ENCODE measurements around the gene THOC2. TPM values are rescaled to one million over a fixed set of nuclear protein-coding genes. Genes with fewer than 3 reads are reported as not detected.
A peak's percentile ranks its signal among the peaks of the same experiment; 100 is the strongest.
"Not testable (repeated sequence)": the region's sequence is repeated elsewhere in the genome, so short reads cannot be mapped to it uniquely, and the experiment has no call there.

The THOC2 gene, protein sequence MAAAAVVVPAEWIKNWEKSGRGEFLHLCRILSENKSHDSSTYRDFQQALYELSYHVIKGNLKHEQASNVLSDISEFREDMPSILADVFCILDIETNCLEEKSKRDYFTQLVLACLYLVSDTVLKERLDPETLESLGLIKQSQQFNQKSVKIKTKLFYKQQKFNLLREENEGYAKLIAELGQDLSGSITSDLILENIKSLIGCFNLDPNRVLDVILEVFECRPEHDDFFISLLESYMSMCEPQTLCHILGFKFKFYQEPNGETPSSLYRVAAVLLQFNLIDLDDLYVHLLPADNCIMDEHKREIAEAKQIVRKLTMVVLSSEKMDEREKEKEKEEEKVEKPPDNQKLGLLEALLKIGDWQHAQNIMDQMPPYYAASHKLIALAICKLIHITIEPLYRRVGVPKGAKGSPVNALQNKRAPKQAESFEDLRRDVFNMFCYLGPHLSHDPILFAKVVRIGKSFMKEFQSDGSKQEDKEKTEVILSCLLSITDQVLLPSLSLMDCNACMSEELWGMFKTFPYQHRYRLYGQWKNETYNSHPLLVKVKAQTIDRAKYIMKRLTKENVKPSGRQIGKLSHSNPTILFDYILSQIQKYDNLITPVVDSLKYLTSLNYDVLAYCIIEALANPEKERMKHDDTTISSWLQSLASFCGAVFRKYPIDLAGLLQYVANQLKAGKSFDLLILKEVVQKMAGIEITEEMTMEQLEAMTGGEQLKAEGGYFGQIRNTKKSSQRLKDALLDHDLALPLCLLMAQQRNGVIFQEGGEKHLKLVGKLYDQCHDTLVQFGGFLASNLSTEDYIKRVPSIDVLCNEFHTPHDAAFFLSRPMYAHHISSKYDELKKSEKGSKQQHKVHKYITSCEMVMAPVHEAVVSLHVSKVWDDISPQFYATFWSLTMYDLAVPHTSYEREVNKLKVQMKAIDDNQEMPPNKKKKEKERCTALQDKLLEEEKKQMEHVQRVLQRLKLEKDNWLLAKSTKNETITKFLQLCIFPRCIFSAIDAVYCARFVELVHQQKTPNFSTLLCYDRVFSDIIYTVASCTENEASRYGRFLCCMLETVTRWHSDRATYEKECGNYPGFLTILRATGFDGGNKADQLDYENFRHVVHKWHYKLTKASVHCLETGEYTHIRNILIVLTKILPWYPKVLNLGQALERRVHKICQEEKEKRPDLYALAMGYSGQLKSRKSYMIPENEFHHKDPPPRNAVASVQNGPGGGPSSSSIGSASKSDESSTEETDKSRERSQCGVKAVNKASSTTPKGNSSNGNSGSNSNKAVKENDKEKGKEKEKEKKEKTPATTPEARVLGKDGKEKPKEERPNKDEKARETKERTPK (N-terminal part only)
- total RNA-seq = 60.8 and 74.7 TPM in 2 replicates

DNA sequence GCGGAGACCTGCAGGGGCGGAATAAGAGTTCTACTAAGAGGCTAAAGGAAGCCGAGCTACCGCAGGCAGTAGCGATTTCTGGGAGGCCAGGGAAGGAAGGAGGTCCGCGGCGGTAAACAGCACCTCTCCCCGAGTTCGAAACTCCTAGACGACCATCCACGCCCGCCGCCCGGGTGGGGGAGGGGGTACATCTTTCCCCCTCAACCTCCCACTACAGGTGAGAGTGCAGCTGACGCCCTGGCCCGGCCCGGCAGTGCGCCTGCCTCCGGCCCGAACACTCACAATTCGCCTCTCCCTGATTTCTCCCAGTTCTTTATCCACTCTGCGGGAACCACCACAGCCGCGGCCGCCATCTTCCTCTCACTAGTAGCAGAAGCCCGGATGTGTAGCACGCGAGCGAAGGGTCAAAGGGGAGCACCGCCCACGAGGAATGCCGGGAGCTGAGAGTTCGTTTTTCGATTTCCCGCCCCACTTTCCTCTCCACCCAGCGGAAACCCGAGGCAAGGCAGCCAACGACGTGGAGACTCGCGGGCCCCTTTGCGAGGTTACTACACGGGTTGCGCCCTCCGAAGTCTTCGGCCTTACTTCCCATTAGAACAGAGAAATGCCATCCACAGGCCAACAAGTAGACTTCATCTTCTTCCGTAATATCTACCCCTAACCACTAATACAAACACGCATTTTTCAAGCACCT lies at the start of gene THOC2:
THOC2 (minus strand) TSS at position 383 of the 694 bp plus-strand sequence; CDS start at position 353, 30 bp downstream.
- peak; percentile 45 for DNase-seq (ENCODE audit: low read depth, low spot score)

DNA sequence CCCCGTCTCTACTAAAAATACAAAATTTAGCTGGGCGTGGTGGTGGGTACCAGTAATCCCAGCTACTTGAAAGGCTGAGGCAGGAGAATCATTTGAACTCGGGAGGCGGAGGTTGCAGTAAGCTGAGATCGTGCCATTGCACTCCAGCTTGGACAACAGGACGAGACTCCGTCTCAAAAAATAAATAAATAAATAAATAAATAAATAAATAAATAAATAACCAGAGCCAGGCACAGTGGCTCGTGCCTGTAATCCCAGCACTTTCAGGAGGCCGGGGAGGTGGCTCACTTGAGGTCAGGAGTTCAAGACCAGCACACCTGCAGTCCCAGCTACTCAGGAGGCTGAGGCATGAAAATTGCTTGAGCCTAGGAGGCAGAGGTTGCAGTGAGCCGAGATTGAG lies 48.9 kb upstream of the THOC2 start:
- DNase-seq (ENCODE audit: low read depth, low spot score) = not testable (repeated sequence)

DNA sequence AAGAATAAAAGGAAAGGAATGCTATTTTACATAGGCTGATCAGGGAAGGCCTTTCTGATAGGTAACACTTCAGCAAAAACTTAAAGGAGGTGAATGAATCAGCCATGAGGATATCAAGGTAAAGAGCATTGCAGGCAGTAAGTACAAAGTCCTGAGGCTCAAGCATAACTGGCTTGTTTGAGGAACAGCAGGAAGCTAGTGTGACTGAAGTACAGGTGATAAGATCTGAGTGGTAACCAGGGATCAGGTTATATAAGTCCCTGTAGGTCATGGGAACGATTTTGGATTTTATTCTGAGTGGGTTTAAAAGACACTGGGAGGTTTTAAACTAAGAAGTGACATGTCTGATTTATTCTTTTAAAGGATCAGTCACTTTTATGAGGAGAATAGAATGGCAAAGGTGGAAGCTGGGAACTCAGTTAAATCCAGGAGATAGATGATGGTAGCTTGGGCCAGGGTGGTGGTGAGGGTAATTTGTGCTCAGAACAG lies 47.1 kb upstream of the THOC2 start:
- no peak for DNase-seq (ENCODE audit: low read depth, low spot score)

DNA sequence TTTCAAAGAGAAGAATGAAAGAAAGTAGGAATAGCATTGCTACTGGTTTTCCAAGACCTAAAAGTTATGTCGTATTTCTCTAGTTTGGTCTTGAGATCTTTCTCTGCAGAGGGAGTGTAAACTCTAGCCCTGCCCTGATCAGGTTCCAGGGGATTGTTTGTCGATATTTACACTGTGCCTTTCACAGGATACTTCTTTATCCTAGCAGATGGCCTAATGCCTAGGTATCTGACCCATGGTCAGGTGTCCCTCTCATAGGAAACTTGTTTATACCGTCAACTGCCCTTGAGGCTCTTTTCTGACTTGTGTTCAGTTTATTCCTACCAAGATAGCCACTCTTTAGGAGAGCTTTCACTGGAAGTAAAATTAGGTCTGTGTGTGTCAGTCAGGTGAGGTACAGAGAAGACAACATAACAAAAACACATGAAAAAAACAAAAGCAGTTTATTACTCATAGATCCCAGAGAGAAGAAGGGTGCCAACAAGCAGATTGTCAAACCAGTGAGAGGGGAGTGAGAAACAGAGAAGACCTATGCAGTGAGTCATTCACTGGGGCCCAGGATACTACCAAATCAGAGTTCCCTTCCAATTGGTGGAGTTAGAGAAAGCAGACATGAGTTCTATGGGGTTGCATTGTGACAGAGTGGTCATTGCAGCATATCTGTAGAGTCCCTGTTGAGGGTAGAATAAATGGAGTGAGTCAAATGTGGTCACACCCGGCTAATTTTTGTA lies 40.6 kb upstream of the THOC2 start:
- no peak for DNase-seq (ENCODE audit: low read depth, low spot score)

DNA sequence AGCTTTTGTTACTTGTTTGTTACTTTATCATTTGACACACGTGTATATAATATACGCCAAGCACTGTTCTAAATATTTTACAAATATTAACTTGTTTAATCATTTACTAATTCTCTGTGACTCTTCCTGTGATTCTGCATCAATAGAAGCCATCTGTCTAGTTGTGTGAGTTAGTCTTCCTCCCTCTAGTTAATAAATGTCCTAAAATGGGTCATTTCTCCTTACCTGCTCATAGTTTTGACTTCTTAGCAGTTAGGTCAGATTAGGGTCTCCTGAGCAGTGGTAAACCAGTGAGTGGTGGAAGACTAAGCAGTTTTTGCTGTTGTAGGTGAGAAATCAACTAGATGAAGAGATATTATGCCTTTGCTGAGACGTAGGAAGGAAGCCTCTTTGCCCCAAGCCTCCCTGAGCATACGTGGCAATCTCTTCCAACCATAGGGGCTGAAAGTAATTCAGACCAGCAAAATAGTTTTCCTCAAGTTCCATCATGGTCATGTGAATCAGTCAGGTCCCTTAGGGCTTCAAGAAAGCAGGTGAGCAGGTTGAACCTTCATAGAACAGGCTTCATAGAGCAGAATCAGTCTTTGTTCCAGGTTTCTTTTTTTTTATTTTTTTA lies 38.7 kb upstream of the THOC2 start:
- no peak for DNase-seq (ENCODE audit: low read depth, low spot score)

DNA sequence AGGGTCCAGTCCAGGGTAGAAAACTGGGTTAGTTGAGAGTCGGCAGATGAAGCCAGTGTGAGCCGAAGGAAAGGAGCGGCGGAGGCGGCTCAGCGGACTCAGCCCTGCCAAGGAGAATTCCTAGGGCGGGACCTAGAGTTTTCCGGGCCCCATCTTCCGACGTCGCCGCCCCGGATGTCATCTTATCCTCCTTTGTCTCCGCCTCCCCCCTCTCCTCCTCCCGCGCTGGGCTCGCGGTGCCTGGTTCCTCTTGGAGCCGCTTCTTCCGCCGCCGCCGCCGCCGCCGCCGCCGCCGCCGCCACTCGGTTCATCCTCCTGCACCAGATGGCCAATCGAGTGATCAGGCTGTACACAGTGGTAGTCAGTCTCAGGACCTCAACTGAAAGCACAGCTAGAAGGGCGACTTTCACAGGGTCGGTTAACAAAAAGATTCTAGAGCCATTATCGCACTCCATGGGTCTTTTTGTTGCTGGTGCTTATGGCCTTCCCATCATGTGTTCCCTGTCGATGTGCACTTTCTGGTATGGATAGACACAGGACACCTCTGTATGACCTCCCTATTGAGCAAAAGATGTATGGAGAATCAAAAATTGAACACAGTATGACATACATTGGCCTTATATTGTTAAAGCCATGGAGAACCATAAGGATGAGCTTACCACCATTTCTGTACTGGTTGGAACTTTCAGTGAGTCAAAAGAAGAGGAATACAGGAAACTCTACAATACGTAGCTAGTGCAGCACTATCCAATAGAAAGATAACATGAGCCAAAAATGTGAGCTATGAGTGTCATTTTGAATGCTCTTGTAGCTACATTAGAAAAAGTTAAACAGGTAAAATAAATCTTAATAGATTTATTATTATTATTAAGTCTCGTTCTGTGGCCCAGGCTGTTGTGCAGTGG lies 32.4 kb upstream of the THOC2 start:
- no peak for DNase-seq (ENCODE audit: low read depth, low spot score)

DNA sequence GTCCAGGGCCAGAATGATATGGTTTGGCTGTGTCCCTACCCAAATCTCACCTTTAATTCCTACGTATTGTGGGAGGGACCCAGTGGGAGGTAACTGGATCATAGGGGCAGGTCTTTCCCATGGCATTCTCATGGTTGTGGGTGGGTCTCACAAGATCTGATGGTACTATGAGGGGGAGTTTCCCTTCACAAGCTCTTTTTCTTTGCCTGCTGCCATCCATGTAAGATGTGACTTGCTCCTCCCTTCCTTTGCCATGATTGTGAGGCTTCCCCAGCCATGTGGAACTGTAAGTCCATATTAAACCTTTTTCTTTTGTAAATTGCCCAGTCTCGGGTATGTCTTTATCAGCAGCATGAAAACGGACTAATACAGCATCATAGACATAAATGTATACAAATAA lies 27.0 kb upstream of the THOC2 start:
- not testable (repeated sequence) for DNase-seq (ENCODE audit: low read depth, low spot score)

DNA sequence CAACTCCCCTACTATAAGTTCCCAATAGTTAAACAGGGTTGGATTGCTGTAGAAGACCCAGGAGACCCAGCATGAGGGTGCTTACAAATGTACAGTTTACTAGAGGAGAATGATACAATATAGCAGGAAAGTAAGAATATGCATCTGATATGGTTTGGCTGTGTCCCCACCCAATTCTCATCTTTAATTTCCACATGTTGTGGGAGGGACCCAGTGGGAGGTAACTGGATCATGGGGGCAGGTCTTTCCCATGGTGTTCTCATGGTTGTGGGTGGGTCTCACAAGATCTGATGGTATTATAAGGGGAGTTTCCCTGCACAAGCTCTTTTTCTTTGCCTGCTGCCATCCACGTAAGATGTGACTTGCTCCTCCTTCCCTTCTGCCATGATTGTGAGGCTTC lies 24.9 kb upstream of the THOC2 start:
- not testable (repeated sequence) for DNase-seq (ENCODE audit: low read depth, low spot score)

DNA sequence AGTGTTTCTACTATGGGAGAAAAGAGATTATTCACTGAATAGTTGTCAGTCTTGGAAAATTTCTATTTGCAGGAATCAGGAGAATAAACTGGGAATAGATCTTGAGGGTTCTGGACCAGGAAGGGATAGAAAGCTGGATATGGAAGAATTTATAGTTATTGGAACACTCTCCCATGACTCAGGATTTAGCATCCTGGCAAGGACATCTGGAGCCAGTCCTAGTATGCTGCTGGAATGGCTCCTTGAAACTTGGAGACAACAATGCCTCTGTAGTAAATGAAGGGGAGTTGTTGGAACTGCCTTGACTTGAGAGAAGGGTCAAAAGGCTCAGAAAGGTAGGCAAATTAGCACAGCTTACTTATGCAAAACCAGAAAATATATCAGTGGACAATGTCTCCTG lies 23.5 kb upstream of the THOC2 start:
- DNase-seq (ENCODE audit: low read depth, low spot score) = no peak

DNA sequence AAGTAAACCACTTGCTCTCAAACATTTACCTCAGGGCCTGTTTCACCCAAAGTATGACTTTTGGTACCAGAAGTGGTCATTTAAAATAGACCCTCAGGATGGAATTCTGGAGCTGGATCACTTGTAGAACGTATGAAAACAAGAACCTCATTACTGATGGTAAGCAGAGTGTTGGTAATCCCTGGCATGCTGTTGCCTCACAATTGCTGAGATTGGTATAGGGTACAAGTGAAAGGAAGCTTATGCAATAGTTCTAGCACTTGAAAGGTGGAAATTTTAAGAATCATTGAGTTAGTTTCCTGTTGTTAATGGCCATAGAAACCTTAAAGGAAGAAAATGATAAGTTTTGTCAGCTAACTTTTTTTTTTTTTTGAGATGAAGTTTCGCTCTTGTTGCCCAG lies 22.3 kb upstream of the THOC2 start:
- no peak for DNase-seq (ENCODE audit: low read depth, low spot score)

DNA sequence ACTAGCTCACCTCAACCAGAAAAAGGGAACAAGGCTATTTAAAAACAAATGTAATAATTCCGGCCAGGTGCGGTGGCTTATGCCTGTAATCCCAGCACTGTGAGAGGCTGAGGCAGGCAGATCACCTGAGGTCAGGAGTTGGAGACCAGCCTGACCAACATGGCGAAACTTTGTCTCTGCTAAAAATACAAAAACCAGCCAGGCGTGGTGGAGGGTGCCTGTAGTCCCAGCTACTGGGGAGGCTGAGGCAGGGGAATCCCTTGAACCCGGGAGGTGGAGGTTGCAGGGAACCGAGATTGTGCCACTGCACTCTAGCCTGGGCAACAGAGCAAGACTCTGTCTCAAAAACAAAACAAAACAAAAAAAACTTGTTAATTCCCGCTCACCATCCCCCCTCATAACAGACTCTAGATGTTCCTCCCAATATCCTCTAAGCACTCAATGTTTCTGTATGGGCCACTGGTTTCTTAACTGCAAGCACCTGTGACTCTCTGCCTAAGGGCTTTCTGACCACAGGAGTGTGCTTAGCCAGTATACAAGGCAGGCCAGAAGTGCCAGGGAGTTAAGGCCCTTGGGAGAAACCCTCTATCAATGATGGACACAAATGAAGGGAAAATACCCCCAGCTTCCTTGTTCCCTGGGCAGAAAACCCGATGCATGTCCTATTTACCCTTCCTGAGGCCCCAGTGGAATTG lies 21.0 kb upstream of the THOC2 start:
- DNase-seq (ENCODE audit: low read depth, low spot score) = no peak

DNA sequence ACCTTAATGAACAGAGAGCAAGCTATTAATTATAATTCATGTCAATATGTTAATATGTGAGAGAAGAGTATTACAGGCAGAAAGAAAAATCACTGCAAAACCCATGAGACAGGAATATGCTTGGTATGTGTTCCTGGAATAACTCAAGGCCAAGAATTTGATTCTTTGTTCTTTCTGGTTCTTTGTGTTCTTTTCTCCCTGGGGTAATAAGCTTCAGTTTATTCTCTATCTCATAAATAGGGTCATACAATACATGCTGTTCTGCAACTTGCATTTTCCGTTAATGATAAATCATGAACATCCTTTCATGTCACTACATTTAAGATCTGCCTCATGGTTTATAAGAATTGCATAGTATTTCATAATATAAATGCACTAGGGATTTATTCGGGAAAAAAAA lies 16.8 kb upstream of the THOC2 start:
- no peak for DNase-seq (ENCODE audit: low read depth, low spot score)

DNA sequence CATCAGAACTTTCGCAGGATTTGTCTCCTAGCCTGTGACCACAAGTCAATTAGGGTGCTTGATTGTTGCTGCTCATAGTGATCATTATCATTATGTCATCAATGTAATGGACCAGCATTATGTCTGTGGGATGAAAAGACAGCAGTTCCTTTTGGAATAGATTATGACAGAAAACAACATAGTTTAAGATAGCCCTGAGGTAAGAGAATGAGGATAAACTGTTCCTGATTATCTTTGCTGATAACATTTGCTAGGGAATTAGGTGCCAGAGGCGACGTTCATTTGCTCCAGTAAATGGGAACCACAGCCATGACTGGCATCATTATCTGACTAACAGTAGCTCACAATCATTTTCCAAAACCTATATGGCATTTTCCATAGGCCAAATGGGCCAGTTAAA lies 12.7 kb upstream of the THOC2 start:
- DNase-seq (ENCODE audit: low read depth, low spot score) = no peak

DNA sequence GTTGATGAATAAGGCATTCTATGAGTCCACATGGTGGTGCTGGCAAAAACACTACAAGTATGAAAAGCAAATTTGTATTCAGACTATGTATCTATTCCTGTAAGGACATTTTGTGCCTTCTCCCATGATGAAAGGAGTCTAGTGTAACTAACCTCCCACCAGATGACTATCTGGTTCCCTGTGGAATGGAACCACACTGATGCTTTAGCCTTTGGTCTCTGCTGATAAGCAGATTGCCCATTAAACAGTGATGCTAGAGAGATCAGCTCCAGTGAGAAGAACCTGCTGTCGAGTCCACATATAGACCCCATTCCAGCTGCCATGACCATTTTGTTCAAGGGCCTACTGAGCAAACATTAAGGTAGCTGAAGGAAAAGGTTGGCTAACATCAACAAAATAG lies 10.5 kb upstream of the THOC2 start:
- DNase-seq (ENCODE audit: low read depth, low spot score) = no peak

DNA sequence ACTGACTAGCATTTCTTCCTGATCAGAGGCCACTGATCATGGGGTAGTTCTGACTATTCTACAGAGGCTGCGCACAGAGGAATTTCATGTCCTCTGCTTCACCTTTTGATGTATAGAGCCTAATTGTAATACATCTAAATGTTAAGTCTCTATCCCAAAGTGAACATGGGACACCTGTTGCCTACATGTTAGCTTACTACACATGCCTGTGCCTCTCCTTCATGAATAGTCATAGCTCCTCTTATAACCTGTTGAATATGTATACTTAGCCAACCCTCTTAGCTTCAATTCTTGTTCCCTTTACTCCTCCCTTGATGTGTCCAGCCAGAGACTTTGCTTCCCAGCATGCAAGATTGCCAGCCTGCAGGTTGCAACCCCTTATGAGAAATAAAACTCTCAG lies 9.6 kb upstream of the THOC2 start:
- no peak for DNase-seq (ENCODE audit: low read depth, low spot score)

DNA sequence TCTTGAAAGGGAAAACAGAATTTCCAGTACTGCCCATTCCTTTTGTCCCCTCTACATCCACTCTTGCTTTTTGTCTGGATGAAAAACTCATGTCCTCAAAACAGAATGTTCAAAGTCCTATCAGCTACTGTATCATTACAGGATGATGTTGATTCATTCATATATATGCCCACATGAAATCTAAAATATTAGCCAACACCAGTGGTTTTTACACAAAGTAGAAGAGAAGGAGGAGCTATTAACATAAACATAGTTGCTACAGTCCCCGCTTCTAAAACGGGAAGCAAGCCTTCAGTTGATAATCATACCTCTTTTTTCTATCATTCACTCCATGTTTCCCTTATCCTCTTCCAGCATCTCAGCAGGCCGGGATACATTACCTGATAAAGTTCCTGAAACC lies 7.7 kb upstream of the THOC2 start:
- DNase-seq (ENCODE audit: low read depth, low spot score) = no peak

DNA sequence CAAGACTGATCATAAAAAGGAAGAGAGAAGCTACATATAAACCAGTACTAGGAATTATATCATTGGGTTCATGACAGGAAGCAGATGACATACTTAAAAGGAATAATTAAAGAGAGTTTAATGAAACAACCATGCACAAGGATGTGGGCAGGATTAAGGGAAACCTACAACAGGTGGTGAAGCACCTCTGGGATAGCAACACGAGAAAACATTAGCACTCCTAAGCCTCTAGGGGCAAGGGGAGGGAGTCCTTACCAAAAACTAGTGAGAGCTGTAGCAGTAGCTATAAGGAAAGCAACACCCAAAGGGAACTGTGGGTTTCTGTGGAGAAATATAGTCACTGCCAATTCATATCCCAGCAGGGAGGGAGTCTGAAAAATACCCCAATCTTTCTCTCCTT lies 7.2 kb upstream of the THOC2 start:
- no peak for DNase-seq (ENCODE audit: low read depth, low spot score)

DNA sequence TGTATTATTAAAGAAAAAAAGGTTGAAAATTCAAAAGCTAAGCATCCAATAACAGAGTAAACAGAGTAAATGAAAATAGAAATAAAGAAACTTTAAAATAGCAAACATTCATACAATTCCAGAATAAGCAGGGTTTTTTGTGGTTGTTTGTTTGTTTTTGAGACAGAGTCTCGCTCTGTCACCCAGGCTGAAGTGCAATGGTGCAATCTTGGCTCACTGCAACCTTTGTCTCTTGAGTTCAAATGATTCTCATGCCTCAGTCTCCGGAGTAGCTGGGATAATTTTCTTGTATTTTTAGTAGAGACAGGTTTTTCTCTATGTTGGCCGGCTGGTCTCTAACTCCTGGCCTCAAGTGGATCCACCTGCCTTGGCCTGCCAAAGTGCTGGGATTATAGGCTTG lies 6.6 kb upstream of the THOC2 start:
- DNase-seq (ENCODE audit: low read depth, low spot score) = no peak

All from pulmonary artery endothelial cell (primary cell).